Measurements from ENCODE around the gene LMOD1. TPM values are rescaled to one million over a fixed set of nuclear protein-coding genes. Genes with fewer than 3 reads are reported as not detected.

Gene LMOD1
- total and polyA plus RNA-seq, 11 donors: 4.6 to 24.9 (median 10.0) TPM

GRCh38 chr1:201945157-201945556 lies 1.2 kb downstream of the LMOD1 start:
- peaks cover 0 to 35% (median 0%) of the 10 kb centered on the region in 9 donors for H3K27me3 ChIP-seq
- H3K27ac ChIP-seq: peak overlapping the region in 7 of 12 donors; percentile 28 to 89 (median 64)
- no peak for ATAC-seq
- H3K4me3 ChIP-seq: peak overlapping the region in 11 of 12 donors; percentile 17 to 81 (median 55)
- peaks cover 0 to 24% (median 4%) of the 10 kb centered on the region in 12 donors for H3K4me1 ChIP-seq
- 58 to 61% (median 59%) methylated on average over 4 of the region's 4 CpGs for WGBS, 4 donors
- peak in 7 of 12 donors; percentile 12 to 55 (median 26) for TF ChIP-seq CTCF (IDR thresholded peaks at IDR 0.05)
- TF ChIP-seq POLR2A (IDR thresholded peaks at IDR 0.05): no peak
- DNase-seq: no peak
- no peaks in the 10 kb centered on the region for H3K9me3 ChIP-seq
- intact Hi-C loops (cut with DNase I): loop anchor here in 2 of 10 donors (5.0 to 10.0 kb wide), 2 partner anchors 48 to 50 kb away; no protein-coding TSS in a partner anchor
- H3K36me3 ChIP-seq: no peaks in the 10 kb centered on the region

DNA sequence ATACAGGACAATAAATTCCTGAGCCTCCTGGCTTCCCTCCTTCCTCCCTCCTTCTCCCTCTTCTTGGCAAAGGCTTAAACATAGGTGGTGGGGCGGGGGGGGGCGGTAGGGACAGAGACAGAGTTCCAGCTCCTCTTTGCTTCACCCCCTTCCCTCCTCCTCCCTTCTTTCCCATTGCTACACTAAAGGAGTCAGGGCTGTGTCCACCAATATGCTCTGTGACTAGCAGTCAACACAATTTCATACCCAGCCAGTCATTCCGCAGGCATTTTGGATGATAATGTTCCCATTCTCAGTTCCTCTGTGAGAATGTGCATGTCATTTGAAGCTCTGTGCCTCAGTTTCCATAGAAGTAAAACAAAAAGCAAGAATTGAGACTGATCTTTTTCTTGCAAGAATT lies 1.7 kb downstream of the LMOD1 start:
- no peak for DNase-seq
- peak overlapping the region in 2 of 12 donors; percentile 72 to 89 for H3K27ac ChIP-seq
- H3K27me3 ChIP-seq: peaks cover 0 to 35% (median 0%) of the 10 kb centered on the region in 9 donors
- H3K4me1 ChIP-seq: peaks cover 0 to 19% (median 4%) of the 10 kb centered on the region in 12 donors
- peak overlapping the region in 10 of 12 donors; percentile 9 to 81 (median 56) for H3K4me3 ChIP-seq
- no peaks in the 10 kb centered on the region for H3K9me3 ChIP-seq
- no peaks in the 10 kb centered on the region for H3K36me3 ChIP-seq
- 57 to 85% (median 73%) methylated on average over 2 to 3 of the region's 3 CpGs for WGBS, 4 donors
- intact Hi-C loops (cut with DNase I): loop anchor here in 4 of 10 donors (5.0 to 10.0 kb wide), 3 partner anchors 37 to 50 kb away; no protein-coding TSS in a partner anchor
- TF ChIP-seq POLR2A (IDR thresholded peaks at IDR 0.05) (no peak), CTCF (IDR thresholded peaks at IDR 0.05) (no peak)
- ATAC-seq: no peak

GRCh38 chr1:201944002-201944401 lies 2.3 kb downstream of the LMOD1 start:
- 68 to 87% (median 79%) methylated on average over 6 of the region's 6 CpGs for WGBS, 4 donors
- intact Hi-C loops (cut with DNase I): loop anchor here in 3 of 10 donors (5.0 to 10.0 kb wide), 2 partner anchors 37 to 49 kb away; no protein-coding TSS in a partner anchor
- peaks cover 0 to 35% (median 0%) of the 10 kb centered on the region in 9 donors for H3K27me3 ChIP-seq
- DNase-seq (no peak), ATAC-seq (no peak)
- TF ChIP-seq CTCF (IDR thresholded peaks at IDR 0.05) (no peak), POLR2A (IDR thresholded peaks at IDR 0.05) (no peak)
- no peaks in the 10 kb centered on the region for H3K9me3 ChIP-seq
- peak overlapping the region in 3 of 12 donors; percentile 19 to 89 (median 27) for H3K27ac ChIP-seq
- no peaks in the 10 kb centered on the region for H3K36me3 ChIP-seq
- H3K4me1 ChIP-seq: peaks cover 0 to 25% (median 5%) of the 10 kb centered on the region in 12 donors
- H3K4me3 ChIP-seq: peak overlapping the region in 10 of 12 donors; percentile 13 to 81 (median 56)

DNA sequence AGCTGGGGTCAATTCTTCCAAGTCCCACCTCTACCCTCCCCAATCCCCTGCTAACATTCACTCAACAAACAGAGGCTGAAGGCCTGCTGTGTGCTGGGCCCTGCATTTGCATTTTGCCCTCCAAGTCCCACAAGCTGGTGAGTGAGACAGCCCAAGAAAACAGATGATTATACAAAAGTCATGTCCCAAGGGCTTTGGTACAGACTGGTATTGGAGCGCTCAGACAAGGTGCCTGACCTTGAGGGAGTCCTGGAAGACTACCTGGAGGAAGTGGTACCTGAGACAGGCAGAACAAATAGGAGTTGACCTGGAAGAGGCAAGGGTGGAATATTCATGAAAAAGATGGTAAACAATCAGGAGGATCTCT lies 4.2 kb downstream of the LMOD1 start:
- intact Hi-C loops (cut with DNase I): loop anchor here in 3 of 10 donors (5.0 to 10.0 kb wide), 2 partner anchors 35 to 47 kb away; no protein-coding TSS in a partner anchor
- Histone ChIP-seq H3K27me3 (peaks cover 0 to 23% (median 0%) of the 10 kb centered on the region in 9 donors), H3K36me3 (no peaks in the 10 kb centered on the region), H3K4me1 (peaks cover 0 to 33% (median 5%) of the 10 kb centered on the region in 12 donors), H3K9me3 (no peaks in the 10 kb centered on the region), H3K4me3 (peak overlapping the region in 7 of 12 donors; percentile 3 to 61 (median 27)), H3K27ac (peak overlapping the region in 4 of 12 donors; percentile 18 to 89 (median 44))
- no peak for TF ChIP-seq CTCF (IDR thresholded peaks at IDR 0.05)
- no peak for TF ChIP-seq POLR2A (IDR thresholded peaks at IDR 0.05)
- WGBS, 4 donors: 89 to 100% (median 96%) methylated on average over 1 of the region's 1 CpG
- no peak for ATAC-seq
- DNase-seq: no peak

Data from heart left ventricle (tissue), 16 donors.